Pancreas (tissue), 10 donors: ENCODE results near the gene TCERG1L. TPM values are rescaled to one million over a fixed set of nuclear protein-coding genes. Genes with fewer than 3 reads are reported as not detected.
A peak's percentile ranks its signal among the peaks of the same experiment; 100 is the strongest.

Source experiments
- ATAC-seq, 4 donors: fragments of 200-7000 bp; cut with Tn5 transposase; one replicate each; pipeline versions ENCODE4 v1.8.0 to v1.9.1; 2020; ENCODE audit warnings: mild to moderate bottlenecking in 4 of 4, moderate library complexity in 4 of 4
- DNase-seq, 6 donors: peaks; one replicate each; pipeline ENCODE4 v3.0.0-alpha.2; 2020
- FAIRE-seq: peaks from 2 replicates; lab custom pipeline; 2012; peaks lifted over from hg19 to GRCh38; lab: Jason Lieb, UNC
- H3K27ac ChIP-seq, 4 donors: fragments of 200-600 bp; sonication (generic); 1 replicate in 3 of 4; 2 replicates in 1 of 4; pipeline versions ENCODE4 v1.5.0 to v1.8.0; 2020
- H3K27me3 ChIP-seq, 4 donors: fragments of 200-600 bp; one replicate each; pipeline ENCODE4 v1.8.0; 2021
- H3K36me3 ChIP-seq, 3 donors: fragments of 200-600 bp; sonication (generic) in 1 of 3; one replicate each; pipeline versions ENCODE4 v1.5.0 to v1.8.0; 2020 to 2021
- H3K4me1 ChIP-seq, 3 donors: fragments of 200-600 bp; one replicate each; pipeline ENCODE4 v1.8.0; 2021
- H3K4me3 ChIP-seq, 4 donors: fragments of 200-600 bp; sonication (generic) in 2 of 4; one replicate each; pipeline versions ENCODE4 v1.5.0 to v1.8.0; 2020 to 2021
- H3K9me3 ChIP-seq, 4 donors: fragments of 200-600 bp; one replicate each; pipeline ENCODE4 v1.8.0; 2021
- CTCF ChIP-seq, 4 donors: fragments of 200-600 bp; sonication (generic) in 3 of 4; IDR thresholded peaks; one replicate each; pipeline versions ENCODE4 v1.5.0 to v1.8.0; 2021; ENCODE audit warnings: antibody characterized with exemption in 4 of 4
- WGBS, 2 donors: extraction: QIAGEN DNeasy Blood & Tissue Kit; methylation state at CpG; one replicate each; pipeline ENCODE4 v1.1.7; 2013; 5-methylcytosine and 5-hydroxymethylcytosine counted together
- intact Hi-C, 3 donors: fragments of 100-400 bp; cut with DNase I; formaldehyde crosslinking; loops; one replicate each; pipeline versions ENCODE4 v1.11.1 to v1.14.2; 2022
- polyA plus RNA-seq, 2 donors: library from polyadenylated mRNA; stranded (reverse); fragments of 200-250 nt; gene quantifications; one replicate each; pipeline ENCODE4 v1.2.3, GENCODE V29; 2013
- total RNA-seq, 6 donors: library from RNA; stranded (reverse); fragmentation: NEBNext Ultra II Directional in 4 of 6; extraction: Animal tissue kit (Norgen Biotek cat#: 25700) in 4 of 6; gene quantifications; one replicate each; pipeline versions ENCODE4 v1.2.1 to v1.2.4, GENCODE V29; 2021 to 2023
- donor health status: healthy with polysubstance abuse.
- donor health status: DM: no; HTN: no; CAD: no; lungs with moderate emphysema.
- donor health status: DM: no; HTN: no; CAD: no.
- donor health status: control.
- donor health status: control.
- donor health status: Bipolar disorder and iron deficiency.
- donor health status: DM: yes; HTN: yes; CAD: no.
- donor health status: DM: no; HTN: no; CAD: no.
- donor health status: DM: no; HTN: no; CAD: no.
- donor health status: DM: yes; HTN: yes; CAD: no.

The TCERG1L gene
- total and polyA plus RNA-seq, 8 donors: 0.09 to 1.9 (median 0.40) TPM

GRCh38 chr10:131279516-131279915 is 32.0 kb downstream of the TCERG1L start:
- 60 to 72% methylated on average over 9 of the region's 9 CpGs for WGBS, 2 donors
- Histone ChIP-seq H3K36me3 (no peaks in the 10 kb centered on the region), H3K4me1 (no peaks in the 10 kb centered on the region), H3K27me3 (no peaks in the 10 kb centered on the region), H3K9me3 (no peaks in the 10 kb centered on the region), H3K4me3 (no peak overlapping the region), H3K27ac (no peak overlapping the region)
- no peak for ATAC-seq
- TF ChIP-seq CTCF (IDR thresholded peaks at IDR 0.05): no peak
- DNase-seq: no peak
- intact Hi-C loops: no loop called here
- no peak for FAIRE-seq

GRCh38 chr10:131277969-131278368 is 33.6 kb downstream of the TCERG1L start:
- ATAC-seq (no peak), FAIRE-seq (no peak), DNase-seq (no peak)
- TF ChIP-seq CTCF (IDR thresholded peaks at IDR 0.05): no peak
- Histone ChIP-seq H3K4me3 (no peak overlapping the region), H3K36me3 (no peaks in the 10 kb centered on the region), H3K27me3 (no peaks in the 10 kb centered on the region), H3K9me3 (no peaks in the 10 kb centered on the region), H3K27ac (no peak overlapping the region), H3K4me1 (no peaks in the 10 kb centered on the region)
- WGBS, 2 donors: 75 to 76% methylated on average over 11 to 12 of the region's 12 CpGs
- intact Hi-C loops: no loop called here

DNA sequence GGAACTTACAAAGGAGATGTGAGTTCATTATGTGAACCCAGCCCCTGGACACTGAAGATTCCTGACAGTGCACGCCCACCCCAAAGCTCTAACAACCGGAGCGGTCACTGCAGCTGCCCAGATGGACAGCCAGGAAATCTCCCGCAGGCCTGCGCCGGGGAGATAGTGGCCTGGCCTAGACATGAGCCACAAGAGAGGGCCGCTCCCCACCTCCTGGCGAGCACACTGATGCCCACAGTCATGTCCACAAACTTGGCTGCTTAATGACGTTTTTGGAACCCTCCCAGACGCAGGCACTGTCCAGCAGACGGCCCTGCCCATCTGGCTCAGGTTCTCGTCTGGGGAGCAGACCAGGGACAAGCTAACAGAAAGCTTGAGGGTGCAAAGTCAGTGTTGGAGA is 34.2 kb downstream of the TCERG1L start:
- FAIRE-seq: no peak
- no peaks in the 10 kb centered on the region for H3K27me3 ChIP-seq
- TF ChIP-seq CTCF (IDR thresholded peaks at IDR 0.05): no peak
- H3K9me3 ChIP-seq: no peaks in the 10 kb centered on the region
- no peaks in the 10 kb centered on the region for H3K4me1 ChIP-seq
- intact Hi-C loops: no loop called here
- H3K4me3 ChIP-seq: no peak overlapping the region
- DNase-seq: no peak
- H3K36me3 ChIP-seq: no peaks in the 10 kb centered on the region
- peak in 1 of 4 donors; percentile 21 for ATAC-seq
- 45 to 50% methylated on average over 12 of the region's 12 CpGs for WGBS, 2 donors
- H3K27ac ChIP-seq: no peak overlapping the region

GRCh38 chr10:131275691-131276090 is 35.8 kb downstream of the TCERG1L start:
- FAIRE-seq (no peak), DNase-seq (no peak), ATAC-seq (no peak)
- Histone ChIP-seq H3K4me3 (no peak overlapping the region), H3K27me3 (no peaks in the 10 kb centered on the region), H3K9me3 (no peaks in the 10 kb centered on the region), H3K4me1 (no peaks in the 10 kb centered on the region), H3K36me3 (no peaks in the 10 kb centered on the region), H3K27ac (no peak overlapping the region)
- intact Hi-C loops: no loop called here
- no peak for TF ChIP-seq CTCF (IDR thresholded peaks at IDR 0.05)
- 65 to 74% methylated on average over 4 of the region's 4 CpGs for WGBS, 2 donors

GRCh38 chr10:131274883-131275282 is 36.6 kb downstream of the TCERG1L start:
- ATAC-seq: no peak
- no peak for DNase-seq
- H3K4me3 ChIP-seq: no peak overlapping the region
- WGBS, 2 donors: 54 to 63% methylated on average over 5 of the region's 5 CpGs
- H3K9me3 ChIP-seq: no peaks in the 10 kb centered on the region
- H3K36me3 ChIP-seq: no peaks in the 10 kb centered on the region
- no peaks in the 10 kb centered on the region for H3K27me3 ChIP-seq
- no peak for FAIRE-seq
- no peak for TF ChIP-seq CTCF (IDR thresholded peaks at IDR 0.05)
- H3K27ac ChIP-seq: no peak overlapping the region
- H3K4me1 ChIP-seq: no peaks in the 10 kb centered on the region
- intact Hi-C loops: no loop called here
